AG04450 (cell line): ENCODE results near the gene FAAP20. TPM values are rescaled to one million over a fixed set of nuclear protein-coding genes. Genes with fewer than 3 reads are reported as not detected.

ENCODE experiments used
- CTCF ChIA-PET: fragments of 300-600, 350-600 bp; formaldehyde crosslinking; extraction: SDS; loops from one replicate; lab custom pipeline; 2022; ENCODE audit warnings: antibody characterized with exemption, inconsistent platforms; lab: Charles Lee
- POLR2A ChIA-PET: fragments of 350-600 bp; formaldehyde crosslinking; extraction: SDS; loops from one replicate; lab custom pipeline; 2021; ENCODE audit warnings: antibody characterized with exemption, inconsistent platforms; lab: Yijun Ruan, JAX
- DNase-seq: peaks from one replicate; pipeline ENCODE4 v3.0.0-alpha.2; 2011; ENCODE audit warnings: low read depth, low spot score
- H3K27ac ChIP-seq: one replicate; pipeline ENCODE4 v1.5.1; 2012; ENCODE audit warnings: low read depth, low read length, control low read depth
- H3K27me3 ChIP-seq: one replicate; pipeline ENCODE4 v1.6.0; 2012; ENCODE audit warnings: low read length; ENCODE audit not compliant: control insufficient read depth, insufficient read depth
- H3K4me3 ChIP-seq: 2 replicates; pipeline ENCODE4 v1.5.1; 2011; ENCODE audit warnings: mild to moderate bottlenecking, low read depth, low read length, control low read depth
- H3K9me3 ChIP-seq: 2 replicates; pipeline ENCODE4 v1.5.1; 2012; ENCODE audit warnings: low read length; ENCODE audit not compliant: control insufficient read depth, insufficient read depth
- polyA plus RNA-seq: library from polyadenylated mRNA; depleted of rRNA; stranded (reverse); fragments of >200 nt; gene quantifications from 2 replicates; pipeline ENCODE4 v1.2.3, GENCODE V29; 2011
- TF ChIP-seq, protein P1 (sequence below): IDR thresholded peaks from 2 replicates; pipeline ENCODE4 v1.5.1; 2011; ENCODE audit warnings: low read depth, low read length, control low read depth, inconsistent platforms

Gene FAAP20
- polyA plus RNA-seq, 1 experiment, result 9.7 TPM

DNA sequence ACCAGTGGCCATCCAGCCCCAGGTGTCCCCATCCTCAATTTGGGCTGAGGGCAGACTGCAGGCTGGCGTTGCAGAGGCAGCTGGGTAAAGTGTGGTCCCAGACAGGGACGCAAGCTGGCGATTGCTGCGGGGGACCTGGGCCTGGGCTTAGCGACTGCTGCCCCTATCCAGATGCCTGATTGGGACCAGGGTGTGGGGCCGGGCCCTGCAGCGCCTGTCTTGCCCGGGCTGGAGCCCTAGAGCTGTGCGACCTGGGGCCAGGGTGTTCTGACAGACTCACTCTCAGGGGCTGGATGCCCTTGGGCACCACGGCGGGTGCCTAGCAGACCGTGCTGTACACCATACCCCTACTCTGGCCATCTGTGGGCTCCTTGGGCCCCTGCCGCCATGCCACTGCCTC lies 16.2 kb upstream of the FAAP20 start:
- CTCF ChIA-PET, result interaction anchor here (0.7 to 1.1 kb wide), 2 partner anchors 12 to 171 kb away, joined by 3 to 8 read pairs; no protein-coding TSS in a partner anchor
- DNase-seq, result no peak
- Histone ChIP-seq H3K4me3 (no peak overlapping the region), H3K27me3 (no peaks in the 10 kb centered on the region), H3K27ac (no peak overlapping the region), H3K9me3 (no peaks in the 10 kb centered on the region; the same call in 1 of the 2 replicates)
- TF ChIP-seq, protein P1, sequence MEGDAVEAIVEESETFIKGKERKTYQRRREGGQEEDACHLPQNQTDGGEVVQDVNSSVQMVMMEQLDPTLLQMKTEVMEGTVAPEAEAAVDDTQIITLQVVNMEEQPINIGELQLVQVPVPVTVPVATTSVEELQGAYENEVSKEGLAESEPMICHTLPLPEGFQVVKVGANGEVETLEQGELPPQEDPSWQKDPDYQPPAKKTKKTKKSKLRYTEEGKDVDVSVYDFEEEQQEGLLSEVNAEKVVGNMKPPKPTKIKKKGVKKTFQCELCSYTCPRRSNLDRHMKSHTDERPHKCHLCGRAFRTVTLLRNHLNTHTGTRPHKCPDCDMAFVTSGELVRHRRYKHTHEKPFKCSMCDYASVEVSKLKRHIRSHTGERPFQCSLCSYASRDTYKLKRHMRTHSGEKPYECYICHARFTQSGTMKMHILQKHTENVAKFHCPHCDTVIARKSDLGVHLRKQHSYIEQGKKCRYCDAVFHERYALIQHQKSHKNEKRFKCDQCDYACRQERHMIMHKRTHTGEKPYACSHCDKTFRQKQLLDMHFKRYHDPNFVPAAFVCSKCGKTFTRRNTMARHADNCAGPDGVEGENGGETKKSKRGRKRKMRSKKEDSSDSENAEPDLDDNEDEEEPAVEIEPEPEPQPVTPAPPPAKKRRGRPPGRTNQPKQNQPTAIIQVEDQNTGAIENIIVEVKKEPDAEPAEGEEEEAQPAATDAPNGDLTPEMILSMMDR, result no peak
- POLR2A ChIA-PET, result interaction anchor here (1.5 kb wide), 1 partner anchor 17 kb away, joined by 3 read pairs; the partner anchor contains the start of gene SKI

DNA sequence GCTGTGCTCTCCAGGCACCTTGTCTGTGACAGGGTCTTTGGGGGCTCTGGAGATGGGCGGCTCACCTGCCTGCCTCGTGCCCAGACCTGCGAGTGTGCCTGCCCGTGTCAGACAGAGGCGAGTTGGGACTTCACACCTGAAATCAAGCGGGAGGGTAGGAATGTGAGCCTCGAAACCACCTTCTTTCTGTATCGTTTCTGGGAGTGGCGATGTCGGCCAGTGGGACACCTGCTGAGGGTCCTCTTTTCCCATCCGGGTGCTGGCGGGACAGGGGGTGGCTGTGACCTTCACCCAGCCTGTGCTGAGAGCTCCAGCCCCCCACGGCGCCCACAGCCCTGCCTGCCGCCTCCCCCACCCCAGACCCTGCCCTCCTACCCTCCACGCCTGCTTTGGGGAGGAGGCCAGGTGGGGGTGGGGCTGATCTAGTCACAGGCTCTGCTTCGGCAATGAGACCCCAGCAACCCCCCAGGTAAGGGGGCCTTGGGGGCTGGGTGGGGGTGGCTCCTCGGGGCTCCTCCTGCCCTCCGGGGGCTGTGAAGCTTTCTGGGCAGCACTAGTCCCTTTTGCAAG lies 15.6 kb upstream of the FAAP20 start:
- CTCF ChIA-PET, result interaction anchor here (1.1 to 1.8 kb wide), 3 partner anchors 15 to 172 kb away, joined by 3 to 7 read pairs (median 6); partner anchors contain the start of gene FAAP20
- Histone ChIP-seq H3K27ac (no peak overlapping the region), H3K27me3 (no peaks in the 10 kb centered on the region), H3K4me3 (no peak overlapping the region), H3K9me3 (no peaks in the 10 kb centered on the region; the same call in 1 of the 2 replicates)
- TF ChIP-seq, protein P1, result no peak
- no peak for DNase-seq
- POLR2A ChIA-PET, result interaction anchor here (1.5 kb wide), 1 partner anchor 18 kb away, joined by 3 read pairs; the partner anchor contains the start of gene SKI

DNA sequence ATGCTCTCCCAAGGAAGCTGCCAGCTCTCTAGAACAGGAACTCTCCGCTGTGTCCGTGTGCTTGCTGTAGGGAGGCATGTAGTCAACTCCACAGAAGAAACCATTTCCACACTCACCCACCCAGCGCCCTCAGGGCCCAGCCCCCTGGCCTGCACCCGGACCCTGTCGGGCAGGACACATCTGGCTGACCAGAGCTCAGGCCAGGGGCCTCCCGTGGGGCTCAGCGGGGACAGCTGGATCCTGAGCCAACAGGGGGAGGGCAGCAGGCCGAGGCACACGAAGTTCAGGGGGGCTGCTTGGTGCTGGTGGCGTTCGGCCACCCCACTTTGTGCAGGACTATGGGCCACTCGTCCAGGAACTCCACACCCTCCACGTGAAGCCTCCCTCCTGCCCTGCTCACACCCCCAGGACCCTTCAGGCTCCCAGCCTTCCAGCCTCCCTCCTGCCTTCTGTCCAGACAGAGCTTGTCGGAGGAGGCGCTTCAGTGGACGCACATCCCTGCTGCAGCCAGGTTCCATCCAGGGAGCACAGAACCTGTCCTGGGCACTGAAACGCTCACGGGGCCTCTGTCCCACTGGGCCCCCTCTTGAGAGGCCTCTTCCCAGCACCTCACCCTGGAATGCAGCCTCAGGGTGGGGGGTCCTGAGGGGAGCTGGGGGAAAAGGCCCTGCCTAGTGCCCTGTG lies 15.0 kb upstream of the FAAP20 start:
- no peak overlapping the region for H3K4me3 ChIP-seq
- no peak overlapping the region for H3K27ac ChIP-seq
- CTCF ChIA-PET, result interaction anchor here (1.3 to 1.8 kb wide), 2 partner anchors 15 to 172 kb away, joined by 6 to 7 read pairs; partner anchors contain the start of gene FAAP20
- DNase-seq, result no peak
- TF ChIP-seq, protein P1, result no peak
- H3K27me3 ChIP-seq, result no peaks in the 10 kb centered on the region
- no peaks in the 10 kb centered on the region; the same call in 1 of the 2 replicates for H3K9me3 ChIP-seq
- POLR2A ChIA-PET, result interaction anchor here (0.6 to 1.5 kb wide), 3 partner anchors 10 to 20 kb away, joined by 3 to 8 read pairs (median 6); partner anchors contain the start of gene SKI

DNA sequence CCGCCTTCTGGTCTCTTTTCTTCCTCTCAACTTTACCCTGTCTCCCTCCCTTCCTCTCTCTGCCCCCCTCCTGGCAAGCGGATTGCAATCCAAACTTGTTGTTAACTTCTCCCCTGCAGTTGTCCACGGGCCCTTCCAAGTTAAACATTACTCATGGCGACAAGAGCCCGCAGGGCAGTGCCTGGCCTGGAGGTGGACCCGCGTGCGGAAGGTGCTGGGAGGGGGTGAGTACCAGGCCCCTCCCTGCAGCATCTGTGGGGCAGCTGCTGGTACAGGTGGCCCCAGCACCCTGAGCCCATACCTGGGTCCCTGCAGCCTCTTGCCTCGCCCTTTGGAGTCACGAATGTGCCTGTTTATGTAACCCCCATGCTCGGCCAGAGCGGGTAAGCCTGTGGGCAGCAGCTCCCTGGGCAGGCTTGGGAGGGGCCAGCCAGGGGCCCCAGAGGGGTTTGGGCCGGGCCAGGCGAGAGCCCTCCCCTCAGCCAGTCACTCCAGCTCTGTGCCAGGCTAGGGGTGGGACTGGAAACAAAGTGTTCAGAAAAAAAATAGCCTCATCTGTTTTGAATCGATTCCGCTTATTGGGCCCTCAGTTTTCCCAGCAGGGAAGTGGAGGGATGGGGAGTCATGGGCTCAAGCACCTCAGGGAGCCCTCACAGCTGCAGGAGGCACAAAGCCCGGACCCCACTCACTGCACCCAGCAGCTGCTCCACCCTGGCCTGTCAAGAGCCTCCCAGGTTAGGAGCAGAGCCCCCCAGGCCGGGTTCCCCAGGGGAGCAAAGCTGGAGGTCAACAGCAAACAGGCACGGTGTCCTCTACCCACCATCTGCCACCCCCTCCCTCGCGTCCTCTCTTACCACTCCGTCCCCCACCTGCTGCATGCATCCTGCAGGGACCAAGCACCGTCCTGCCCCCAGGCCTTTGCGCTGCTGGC lies 14.0 kb upstream of the FAAP20 start:
- H3K9me3 ChIP-seq, result no peaks in the 10 kb centered on the region; the same call in 1 of the 2 replicates
- ChIA-PET CTCF (interaction anchor here (1.3 to 1.8 kb wide), 2 partner anchors 14 to 173 kb away, joined by 6 to 7 read pairs; partner anchors contain the start of gene FAAP20), POLR2A (interaction anchor here (1.4 kb wide), 1 partner anchor 21 kb away, joined by 8 read pairs; no protein-coding TSS in a partner anchor)
- no peak for DNase-seq
- TF ChIP-seq, protein P1, result no peak
- no peaks in the 10 kb centered on the region for H3K27me3 ChIP-seq
- H3K4me3 ChIP-seq, result no peak overlapping the region
- peak overlapping the region; percentile 78 for H3K27ac ChIP-seq
